Measurements from ENCODE around the gene MAEL.

Gene MAEL

GRCh38 chr1:166988974-166989515 lies at the start of gene MAEL:
TSS of gene MAEL (plus strand) at chr1:166989280. CDS start at chr1:166989353, 73 bp downstream.
- no peak for DNase-seq

GRCh38 chr1:166939741-166940375 lies 49.2 kb upstream of the MAEL start:
- DNase-seq = no peak

GRCh38 chr1:166944186-166944967 lies 44.7 kb upstream of the MAEL start:
- no peak for DNase-seq

GRCh38 chr1:166947398-166948043 lies 41.6 kb upstream of the MAEL start:
- no peak for DNase-seq

GRCh38 chr1:166948856-166949350 lies 40.2 kb upstream of the MAEL start:
- DNase-seq = no peak

- no peak for DNase-seq
Observed at GRCh38 chr1:166950156-166950555, 38.9 kb upstream of the MAEL start.

GRCh38 chr1:166951050-166951449 lies 38.0 kb upstream of the MAEL start:
- DNase-seq = no peak

GRCh38 chr1:166952002-166952746 lies 36.9 kb upstream of the MAEL start:
- no peak for DNase-seq

GRCh38 chr1:166953491-166953890 lies 35.6 kb upstream of the MAEL start:
- no peak for DNase-seq

- DNase-seq = no peak
Observed at GRCh38 chr1:166956057-166956850, 32.8 kb upstream of the MAEL start.

GRCh38 chr1:166956872-166957271 lies 32.2 kb upstream of the MAEL start:
- DNase-seq = no peak

- no peak for DNase-seq
Observed at GRCh38 chr1:166960858-166961474, 28.1 kb upstream of the MAEL start.

GRCh38 chr1:166969074-166969677 lies 19.9 kb upstream of the MAEL start:
- no peak for DNase-seq

- no peak for DNase-seq
Observed at GRCh38 chr1:166971252-166971651, 17.8 kb upstream of the MAEL start.

GRCh38 chr1:166972193-166972592 lies 16.9 kb upstream of the MAEL start:
- DNase-seq = no peak

- no peak for DNase-seq
Observed at GRCh38 chr1:166972826-166973225, 16.3 kb upstream of the MAEL start.

- DNase-seq = peak; percentile 17
Observed at GRCh38 chr1:166974647-166975345, 14.3 kb upstream of the MAEL start.

- DNase-seq = peak; percentile 33
Observed at GRCh38 chr1:166975361-166976129, 13.5 kb upstream of the MAEL start, which contains the start of gene ILDR2. TSS of gene ILDR2 (minus strand) at chr1:166975540. CDS start at chr1:166975268, 272 bp downstream.

- DNase-seq = no peak
Observed at GRCh38 chr1:166977951-166978350, 11.1 kb upstream of the MAEL start.

All from NCI-H2171 treated with DMSO at 0.1 percent for 48 hours (cell line).